HG03469 (cell line): Measurements from ENCODE around the gene OGFOD3.
"Not testable (repeated sequence)": the region's sequence is repeated elsewhere in the genome, so short reads cannot be mapped to it uniquely, and the experiment has no call there.

Experiments
- ATAC-seq: cut with Tn5 transposase; IDR thresholded peaks from one replicate; pipeline ENCODE4 v1.9.1; 2021; ENCODE audit warnings: mild to moderate bottlenecking, moderate library complexity, moderate number of reproducible peaks; ENCODE audit not compliant: unreplicated experiment

OGFOD3 gene

DNA sequence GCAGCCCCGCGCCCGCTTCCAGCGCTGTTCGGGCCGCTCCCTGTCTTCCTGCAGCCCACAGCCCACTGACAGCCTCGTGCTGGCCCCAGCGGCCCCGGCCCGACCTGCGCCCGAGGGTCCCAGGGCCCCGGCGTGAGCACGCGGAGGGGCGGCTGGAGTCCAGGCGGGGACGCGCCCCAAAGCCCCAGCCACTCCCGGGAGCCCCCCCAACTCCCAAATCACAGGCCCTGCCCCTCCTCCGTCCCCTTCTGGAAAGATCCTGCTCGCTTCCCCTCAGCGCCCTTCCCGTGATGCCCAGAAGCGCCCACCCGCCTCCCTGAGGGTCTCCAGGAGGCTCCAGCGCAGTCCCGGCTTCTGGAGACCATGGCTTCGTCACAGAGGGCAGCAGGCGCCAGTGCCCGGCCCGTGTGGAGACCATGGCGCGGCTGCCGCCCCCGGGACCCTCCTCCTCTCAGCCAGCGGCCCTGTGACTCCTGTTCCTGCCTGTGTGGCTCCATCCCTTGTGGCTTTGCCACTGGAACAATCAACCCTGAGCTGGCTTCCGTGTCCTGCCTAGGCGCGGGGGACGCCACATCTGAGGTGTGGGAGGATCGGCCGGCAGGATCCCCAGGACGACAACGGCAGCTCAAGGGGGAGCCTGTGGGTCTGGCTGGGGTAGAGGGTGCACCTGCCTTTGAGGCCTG, 42.9 kb downstream of the OGFOD3 start:
- no peak for ATAC-seq

DNA sequence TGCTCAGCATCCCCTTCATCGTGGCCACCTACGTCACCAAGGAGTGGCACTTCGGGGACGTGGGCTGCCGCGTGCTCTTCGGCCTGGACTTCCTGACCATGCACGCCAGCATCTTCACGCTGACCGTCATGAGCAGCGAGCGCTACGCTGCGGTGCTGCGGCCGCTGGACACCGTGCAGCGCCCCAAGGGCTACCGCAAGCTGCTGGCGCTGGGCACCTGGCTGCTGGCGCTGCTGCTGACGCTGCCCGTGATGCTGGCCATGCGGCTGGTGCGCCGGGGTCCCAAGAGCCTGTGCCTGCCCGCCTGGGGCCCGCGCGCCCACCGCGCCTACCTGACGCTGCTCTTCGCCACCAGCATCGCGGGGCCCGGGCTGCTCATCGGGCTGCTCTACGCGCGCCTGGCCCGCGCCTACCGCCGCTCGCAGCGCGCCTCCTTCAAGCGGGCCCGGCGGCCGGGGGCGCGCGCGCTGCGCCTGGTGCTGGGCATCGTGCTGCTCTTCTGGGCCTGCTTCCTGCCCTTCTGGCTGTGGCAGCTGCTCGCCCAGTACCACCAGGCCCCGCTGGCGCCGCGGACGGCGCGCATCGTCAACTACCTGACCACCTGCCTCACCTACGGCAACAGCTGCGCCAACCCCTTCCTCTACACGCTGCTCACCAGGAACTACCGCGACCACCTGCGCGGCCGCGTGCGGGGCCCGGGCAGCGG, 43.6 kb downstream of the OGFOD3 start:
- ATAC-seq = no peak

DNA sequence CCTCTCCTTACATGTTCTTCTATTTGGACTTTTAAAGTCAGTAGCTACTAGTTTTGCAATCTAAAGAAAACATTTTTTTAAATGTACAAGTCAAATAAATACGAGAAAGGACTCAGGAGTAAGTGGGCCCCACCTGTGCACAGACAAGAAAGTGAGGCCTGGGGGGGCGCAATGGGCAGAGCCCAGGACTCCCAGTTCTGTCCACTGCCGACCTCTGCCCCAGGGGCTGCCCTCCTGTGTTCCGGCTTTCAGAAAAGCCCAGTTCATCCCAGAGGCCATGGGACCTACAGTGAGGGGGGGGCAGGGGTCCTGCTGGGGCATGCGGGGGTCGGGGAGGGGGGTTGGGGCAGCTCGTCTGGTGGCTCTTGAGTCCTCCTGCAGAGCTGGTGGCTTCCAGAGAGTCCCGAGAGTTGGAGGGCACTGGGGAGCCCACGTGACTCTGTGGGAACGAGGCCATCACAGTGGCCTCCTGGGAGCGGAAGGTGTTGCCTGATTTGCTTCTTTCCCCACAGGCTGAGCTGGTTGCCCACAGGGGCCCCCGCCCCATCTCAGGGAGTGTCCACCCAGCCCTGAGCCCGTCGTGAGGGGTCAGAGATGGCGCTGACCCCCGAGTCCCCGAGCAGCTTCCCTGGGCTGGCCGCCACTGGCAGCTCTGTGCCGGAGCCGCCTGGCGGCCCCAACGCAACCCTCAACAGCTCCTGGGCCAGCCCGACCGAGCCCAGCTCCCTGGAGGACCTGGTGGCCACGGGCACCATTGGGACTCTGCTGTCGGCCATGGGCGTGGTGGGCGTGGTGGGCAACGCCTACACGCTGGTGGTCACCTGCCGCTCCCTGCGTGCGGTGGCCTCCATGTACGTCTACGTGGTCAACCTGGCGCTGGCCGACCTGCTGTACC, 44.4 kb downstream of the OGFOD3 start:
- ATAC-seq = no peak

DNA sequence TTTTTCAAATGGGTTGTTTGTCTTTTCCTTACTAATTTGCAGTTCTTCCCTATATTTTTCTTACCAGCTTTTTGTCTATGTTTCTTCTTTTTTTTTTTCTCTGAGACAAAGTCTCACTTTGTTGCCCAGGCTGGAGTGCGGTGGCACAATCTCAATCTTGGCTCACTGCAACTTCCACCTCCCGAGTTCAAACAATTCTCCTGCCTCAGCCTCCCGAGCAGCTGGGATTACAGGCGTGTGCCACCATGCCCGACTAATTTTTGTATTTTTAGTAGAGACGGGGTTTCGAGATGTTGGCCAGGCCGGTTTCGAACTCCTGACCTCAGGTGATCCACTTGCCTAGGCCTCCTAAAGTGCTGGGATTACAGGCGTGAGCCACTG, 45.3 kb downstream of the OGFOD3 start:
- ATAC-seq = not testable (repeated sequence)

DNA sequence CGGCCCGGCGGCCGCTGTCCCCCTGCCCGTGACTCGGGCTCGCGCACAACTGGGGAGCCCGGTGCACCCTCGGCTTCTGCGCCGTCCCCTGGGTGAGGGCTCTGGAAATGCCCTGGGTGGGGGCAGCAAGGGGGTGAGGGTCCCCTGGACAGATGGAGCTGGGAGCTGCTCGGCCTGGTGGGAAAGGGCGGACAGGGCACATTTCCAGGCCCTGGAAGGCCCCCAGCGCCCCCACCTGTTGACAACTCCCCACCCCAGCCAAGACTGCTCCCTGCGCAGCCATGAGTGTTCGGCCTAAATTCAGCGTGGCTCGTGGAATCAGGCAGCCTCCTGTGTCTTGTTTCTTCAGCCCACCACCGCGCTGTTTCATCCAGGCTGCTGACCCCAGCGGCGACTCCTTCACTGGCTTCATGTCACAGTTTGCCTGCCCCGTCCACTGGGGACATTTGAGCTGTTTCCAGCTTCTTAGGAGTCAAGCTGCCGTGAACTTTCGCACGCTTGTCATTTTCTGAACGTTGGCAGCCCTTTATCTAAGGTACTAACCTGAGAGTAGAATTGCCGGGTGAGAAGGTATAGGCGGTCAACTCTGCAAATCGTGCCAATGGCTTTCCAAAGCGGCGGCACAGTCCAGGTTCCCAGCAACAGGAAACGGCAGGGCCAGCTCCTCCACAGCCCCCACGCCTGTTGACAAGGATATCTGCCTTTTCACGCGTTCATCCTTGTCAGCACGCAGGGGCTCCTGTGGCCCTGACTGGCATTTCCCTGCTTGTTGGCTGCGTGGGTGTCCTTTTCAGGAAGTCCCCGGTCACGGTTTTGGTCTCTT, 45.9 kb downstream of the OGFOD3 start:
- ATAC-seq = no peak

DNA sequence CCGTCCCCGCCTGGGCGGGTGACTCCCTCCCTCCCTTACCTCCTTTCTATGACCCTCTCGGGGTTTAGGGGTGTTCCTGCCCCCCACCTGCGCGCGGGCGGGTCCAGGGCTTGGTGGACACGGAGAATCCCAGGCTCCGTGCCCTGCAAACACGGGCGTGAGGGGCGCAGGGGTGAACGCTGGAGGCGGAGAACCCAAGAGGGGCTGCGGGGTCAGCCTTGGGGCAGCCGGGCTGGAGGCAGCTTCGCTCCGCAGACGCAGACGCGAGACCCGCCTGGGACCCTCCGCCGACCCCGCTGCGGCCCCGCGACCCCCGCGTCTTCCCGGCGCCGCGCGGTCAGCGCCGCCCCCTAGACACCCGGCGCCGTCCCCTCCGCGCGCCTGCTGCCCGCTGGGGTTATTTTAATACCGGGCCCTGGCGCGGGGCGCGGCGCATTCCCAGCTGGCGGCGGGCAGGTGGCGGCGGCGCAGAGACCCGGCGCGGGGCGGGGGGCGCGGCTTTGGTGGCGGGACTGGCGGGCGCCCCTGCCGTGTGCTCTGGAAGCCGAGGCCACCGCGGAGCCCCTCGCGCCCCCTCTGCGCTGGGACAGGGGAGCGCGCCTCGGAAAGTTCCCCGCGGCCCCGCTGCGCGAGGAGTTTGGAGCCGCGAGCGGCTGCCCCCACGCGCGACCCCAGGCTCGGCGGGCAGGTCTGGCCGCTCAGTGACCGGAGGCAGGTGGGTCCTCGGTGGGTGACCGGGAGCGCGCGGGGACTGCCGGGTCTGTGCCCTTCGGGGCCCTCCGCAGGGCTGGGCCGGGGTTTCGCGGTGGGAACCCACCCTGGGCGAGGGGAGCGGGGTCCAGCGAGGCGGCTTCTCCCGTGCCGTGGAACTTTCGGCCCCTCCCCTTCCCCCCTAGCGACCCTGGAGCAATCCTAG, 46.8 kb downstream of the OGFOD3 start, which contains the start of gene UTS2R:
Gene UTS2R (plus strand): TSS at position 433 of the 916 bp plus-strand sequence. CDS start 2,560 bp downstream, outside the sequence.
- ATAC-seq = no peak

DNA sequence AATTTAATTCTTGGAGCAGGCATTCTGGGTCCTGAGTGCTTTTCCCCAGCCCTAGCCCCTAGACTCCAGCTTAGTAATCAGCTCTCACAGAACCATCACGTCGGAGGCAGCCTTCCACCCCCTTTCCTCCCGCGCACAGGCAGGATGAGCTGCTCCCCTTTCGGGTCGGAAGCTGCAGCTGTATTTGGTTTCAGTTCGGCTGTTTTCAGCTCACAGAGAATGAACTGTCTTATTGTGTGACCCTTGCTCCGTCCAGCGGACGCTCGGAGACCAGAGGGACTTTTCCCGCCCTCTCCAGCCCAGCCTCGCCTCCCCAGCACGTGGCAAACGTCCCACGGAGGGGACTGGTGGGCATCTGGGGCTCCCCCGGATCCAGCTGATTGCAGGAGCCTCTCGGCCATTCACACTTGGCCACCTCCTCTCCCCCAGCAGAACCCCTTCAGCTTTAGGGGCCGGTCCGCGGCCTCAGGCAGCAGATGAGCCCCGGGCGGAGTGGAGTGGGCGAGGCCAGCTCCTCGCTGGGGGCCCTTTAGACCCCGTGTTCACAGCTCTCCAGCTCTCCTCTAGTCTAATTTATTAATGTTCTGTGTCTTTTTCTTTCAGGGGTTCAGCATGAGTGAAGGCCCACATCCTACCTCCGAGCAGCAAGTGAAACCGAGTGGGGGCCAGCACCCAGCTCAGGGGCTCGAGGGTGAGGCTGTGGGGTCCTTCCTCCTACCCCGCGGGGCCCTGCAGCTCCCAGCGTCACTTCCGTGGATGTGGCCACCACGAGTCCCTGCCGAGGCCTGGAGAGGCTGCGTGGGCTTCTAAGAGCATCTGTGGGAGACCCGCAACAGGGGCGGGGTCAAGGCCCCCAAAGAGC, 47.7 kb downstream of the OGFOD3 start:
- no peak for ATAC-seq

DNA sequence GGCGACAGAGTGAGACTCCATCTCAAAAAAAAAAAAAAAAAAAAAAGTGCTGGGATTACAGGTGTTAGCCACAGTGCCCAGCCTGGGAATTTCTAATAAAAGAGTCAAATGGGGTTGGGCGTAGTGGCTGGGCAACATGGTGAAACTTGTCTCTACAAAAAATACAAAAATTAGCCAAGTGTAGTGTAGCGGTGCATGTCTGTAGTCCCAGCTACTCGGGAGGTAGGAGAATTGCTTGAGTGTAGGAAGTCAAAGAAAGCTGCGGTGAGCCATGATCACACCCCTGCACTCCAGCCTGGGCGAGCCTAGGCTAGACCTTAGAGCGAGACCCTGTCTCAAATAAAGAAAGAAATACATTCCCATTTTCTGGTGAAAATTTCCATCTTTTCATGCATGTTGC, 49.2 kb downstream of the OGFOD3 start:
- no peak for ATAC-seq

DNA sequence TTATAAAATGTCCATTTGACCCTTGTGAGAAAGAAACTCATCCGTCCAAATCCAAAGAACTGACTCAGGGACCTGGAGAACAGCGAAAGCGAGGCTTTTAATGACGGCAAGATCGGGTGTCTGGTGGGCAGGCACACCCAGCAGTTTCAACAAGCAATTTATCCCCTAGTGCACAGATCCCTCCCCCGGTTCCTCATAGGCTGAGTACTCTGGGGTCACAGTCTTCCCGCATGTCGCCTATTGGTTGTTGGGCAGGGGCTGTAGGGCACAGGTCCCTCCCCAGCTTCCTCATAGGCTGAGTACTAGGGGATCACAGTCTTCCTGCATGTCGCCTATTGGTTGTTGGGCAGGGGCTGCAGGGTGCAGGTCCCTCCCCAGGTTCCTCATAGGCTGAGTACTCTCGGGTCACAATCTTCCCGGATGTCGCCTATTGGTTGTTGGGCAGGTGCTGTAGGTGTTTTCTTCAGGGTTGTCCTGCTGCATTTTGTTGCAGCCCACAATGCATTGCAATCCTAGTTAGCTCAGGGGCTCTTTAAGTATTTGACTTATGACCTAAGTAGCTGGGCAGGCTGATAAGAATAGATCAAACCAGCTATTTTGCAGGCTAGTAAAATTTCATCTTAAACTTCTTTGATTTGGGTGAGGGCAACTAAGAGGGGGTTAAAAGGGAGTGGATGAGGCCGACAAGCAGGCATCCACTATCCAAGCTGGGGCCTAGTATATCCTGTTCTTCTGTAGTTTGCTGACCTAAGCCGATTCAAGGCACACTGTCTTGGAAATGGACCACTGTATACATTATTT, 50.5 kb downstream of the OGFOD3 start:
- no peak for ATAC-seq

DNA sequence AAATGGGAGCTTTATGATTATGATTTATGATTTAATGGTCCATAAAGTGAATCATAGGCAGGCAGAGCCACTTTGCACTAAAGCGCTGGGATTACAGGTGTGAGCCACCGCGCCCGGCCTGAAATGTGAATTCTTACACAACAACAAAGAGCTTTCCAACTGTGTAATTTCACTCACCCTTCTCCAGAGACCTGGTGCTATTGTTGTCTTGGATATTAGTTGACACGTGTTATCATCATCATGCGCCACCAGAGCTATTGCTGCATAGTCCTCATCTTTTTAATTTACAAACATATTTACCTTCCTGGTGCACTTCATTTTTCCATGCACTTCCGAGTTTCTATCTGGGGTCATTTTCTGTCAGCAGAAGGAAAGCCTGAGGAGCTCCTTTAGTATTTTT, 51.6 kb downstream of the OGFOD3 start:
- ATAC-seq = no peak

DNA sequence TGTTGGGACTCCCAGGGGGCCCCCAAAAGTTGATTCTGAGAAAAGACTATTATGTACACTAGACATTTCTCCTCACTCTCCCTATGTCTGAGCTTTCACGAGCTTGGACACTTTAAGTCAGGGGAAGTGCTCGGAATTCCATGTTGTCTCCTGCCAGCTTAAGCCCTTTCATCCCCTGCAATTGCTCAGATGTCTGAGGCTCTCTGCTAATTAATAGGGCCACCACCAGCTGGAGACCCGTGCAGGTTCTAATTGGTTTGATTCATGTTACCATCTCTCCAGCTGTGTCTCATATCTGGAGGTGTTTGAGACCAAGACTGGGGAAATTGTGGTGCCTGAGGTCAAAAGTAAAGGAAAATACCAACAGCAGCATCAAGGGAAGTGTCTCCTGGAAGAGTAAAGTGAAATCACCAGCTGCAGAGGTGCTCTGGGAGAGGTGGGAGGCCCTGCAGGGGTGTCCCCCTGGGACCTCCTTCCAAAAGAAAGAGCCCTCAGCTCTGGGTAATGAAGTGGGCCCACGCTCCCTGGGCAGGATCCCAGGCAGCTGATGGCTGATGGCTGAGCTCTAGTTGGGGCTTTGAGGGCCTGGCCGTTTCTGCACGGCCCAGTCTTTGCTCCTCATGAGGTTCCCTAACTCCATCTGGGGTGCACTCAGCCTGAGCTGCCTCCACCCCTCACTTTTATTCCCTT, 52.6 kb downstream of the OGFOD3 start:
- no peak for ATAC-seq

DNA sequence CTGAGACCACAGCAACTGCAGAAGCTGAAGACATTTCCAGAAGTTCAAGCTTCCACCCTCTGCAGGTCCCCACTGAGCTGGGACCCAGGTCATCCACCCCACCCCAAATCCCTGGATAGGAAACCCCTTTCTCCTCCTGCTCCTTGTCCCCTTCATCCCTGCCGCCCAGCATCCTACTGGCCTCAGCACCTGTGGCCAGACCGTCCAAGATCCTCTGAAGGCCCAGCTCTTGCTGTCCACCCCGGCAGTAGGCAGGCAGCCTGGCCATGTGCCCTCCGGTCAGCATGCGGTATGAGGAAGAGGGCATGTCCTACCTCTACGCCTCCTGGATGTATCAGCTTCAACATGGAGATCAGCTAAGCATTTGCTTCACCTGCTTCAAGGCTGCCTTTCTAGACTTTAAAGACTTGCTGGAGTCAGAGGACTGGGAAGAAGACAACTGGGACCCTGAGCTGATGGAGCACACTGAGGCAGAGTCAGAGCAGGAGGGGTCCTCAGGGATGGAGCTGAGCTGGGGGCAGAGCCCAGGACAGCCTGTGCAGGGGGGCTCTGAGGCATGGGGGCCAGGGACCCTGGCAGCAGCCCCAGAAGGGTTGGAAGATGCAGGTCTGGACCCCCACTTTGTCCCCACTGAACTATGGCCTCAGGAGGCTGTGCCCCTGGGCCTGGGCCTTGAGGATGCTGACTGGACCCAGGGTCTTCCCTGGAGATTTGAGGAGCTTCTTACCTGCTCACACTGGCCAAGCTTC, 56.3 kb downstream of the OGFOD3 start:
- no peak for ATAC-seq

DNA sequence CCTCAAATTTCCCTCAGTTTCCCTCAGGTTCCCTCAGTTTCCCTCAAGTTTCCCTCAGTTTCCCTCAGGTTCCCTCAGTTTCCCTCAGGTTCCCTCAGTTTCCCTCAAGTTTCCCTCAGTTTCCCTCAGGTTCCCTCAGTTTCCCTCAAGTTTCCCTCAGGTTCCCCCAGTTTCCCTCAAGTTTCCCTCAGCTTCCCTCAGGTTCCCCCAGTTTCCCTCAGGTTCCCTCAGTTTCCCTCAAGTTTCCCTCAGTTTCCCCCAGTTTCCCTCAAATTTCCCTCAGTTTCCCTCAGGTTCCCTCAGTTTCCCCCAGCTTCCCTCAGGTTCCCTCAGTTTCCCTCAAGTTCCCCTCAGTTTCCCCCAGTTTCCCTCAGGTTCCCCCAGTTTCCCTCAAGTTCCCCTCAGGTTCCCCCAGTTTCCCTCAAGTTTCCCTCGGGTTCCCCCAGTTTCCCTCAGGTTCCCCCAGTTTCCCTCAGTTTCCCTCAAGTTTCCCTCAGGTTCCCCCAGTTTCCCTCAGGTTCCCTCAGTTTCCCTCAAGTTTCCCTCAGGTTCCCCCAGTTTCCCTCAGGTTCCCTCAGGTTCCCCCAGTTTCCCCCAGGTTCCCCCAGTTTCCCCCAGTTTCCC, 58.8 kb downstream of the OGFOD3 start:
- not testable (repeated sequence) for ATAC-seq

DNA sequence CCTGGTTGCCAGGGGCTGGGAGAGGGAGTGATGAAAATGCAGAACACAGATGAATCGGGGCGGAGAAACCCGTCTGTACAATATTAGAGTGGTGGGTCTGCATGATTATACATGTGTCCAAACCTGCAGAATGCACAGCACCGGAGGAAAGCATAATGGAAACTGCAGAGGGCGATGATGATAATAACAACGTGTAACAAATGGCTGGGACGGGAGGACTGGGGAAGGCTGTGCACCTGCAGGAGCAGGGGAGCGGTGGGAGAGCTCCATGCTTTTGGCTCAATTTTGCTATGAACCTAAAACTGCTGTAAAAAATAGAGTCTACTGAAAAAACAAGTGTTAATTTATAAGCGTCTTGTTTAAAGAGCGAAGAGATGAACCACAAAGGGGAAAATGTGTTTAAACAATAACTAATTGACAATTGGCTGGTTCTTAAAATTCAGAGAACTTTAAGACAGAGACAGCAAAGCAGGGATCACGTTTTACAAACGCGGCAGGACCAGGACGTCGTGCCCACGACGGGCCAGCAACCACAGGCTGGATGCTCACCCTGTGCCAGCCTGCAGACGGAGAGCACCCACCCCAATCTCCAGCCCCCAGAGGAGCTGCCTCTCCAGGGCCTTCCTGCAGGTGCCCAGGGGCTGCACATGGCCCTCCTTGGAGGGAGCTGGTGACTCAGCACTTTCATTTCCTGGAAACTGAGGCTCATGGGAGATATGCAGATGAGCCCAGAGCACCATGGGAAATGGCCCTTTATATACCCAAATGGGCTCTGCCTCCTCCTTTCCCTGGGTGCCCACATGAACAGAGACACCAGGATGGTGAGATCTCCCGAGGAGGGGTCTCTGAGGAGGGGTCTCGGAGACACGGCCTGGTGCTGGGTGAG, 59.7 kb downstream of the OGFOD3 start, which contains the start of gene TEX19:
Gene TEX19 (plus strand): TSS at position 783 of the 886 bp plus-strand sequence. CDS start 2,904 bp downstream, outside the sequence.
- ATAC-seq = no peak

DNA sequence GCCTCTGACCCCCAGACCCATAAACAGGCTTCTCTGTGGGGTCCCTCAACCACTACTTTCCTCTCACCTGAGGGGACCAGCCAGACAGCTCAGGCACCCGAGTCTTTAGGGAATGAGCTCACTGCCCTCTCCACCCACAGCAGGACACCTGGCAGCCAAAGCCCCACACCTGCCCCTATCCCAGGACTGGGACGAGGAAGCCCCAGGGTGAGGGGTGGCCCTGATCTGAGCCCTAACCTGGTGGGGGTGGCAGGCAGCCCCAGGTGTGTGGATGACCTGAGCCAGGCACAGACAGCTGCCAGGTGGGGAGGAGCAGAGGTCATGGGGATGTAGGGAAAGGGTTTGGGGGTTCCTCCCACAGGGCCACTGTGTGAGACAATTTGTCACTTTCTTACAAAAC, 61.0 kb downstream of the OGFOD3 start:
- no peak for ATAC-seq
